H9 (cell line): ENCODE data around the gene SLC2A10. TPM values are rescaled to one million over a fixed set of nuclear protein-coding genes. Genes with fewer than 3 reads are reported as not detected.

Source experiments
- DNase-seq: peaks from one replicate; pipeline ENCODE4 v3.0.0-alpha.2; 2017
- H2AFZ ChIP-seq: one replicate; pipeline ENCODE4 v1.6.1; 2013; ENCODE audit warnings: mild to moderate bottlenecking, low read length, control low read depth, moderate library complexity
- H2AK5ac ChIP-seq: 2 replicates; pipeline ENCODE4 v1.6.1; 2013; ENCODE audit warnings: low read length, control low read depth, mixed read lengths; ENCODE audit not compliant: insufficient read length
- H2BK120ac ChIP-seq: one replicate; pipeline ENCODE4 v1.6.1; 2013; ENCODE audit warnings: low read depth, mild to moderate bottlenecking, low read length, control low read depth, inconsistent platforms; ENCODE audit not compliant: poor library complexity, severe bottlenecking
- H2BK12ac ChIP-seq: 2 replicates; pipeline ENCODE4 v1.6.1; 2013; ENCODE audit warnings: low read length, control low read depth, mixed read lengths, low read depth; ENCODE audit not compliant: insufficient read length
- H2BK15ac ChIP-seq: 2 replicates; pipeline ENCODE4 v1.6.1; 2013; ENCODE audit warnings: low read depth, low read length, control low read depth
- H2BK20ac ChIP-seq: one replicate; pipeline ENCODE4 v1.6.1; 2013; ENCODE audit warnings: low read depth, mild to moderate bottlenecking, low read length, control low read depth, inconsistent platforms; ENCODE audit not compliant: poor library complexity, severe bottlenecking
- H2BK5ac ChIP-seq: 2 replicates; pipeline ENCODE4 v1.6.1; 2013; ENCODE audit warnings: low read length, control low read depth, mixed read lengths; ENCODE audit not compliant: insufficient read length
- H3K14ac ChIP-seq: 2 replicates; pipeline ENCODE4 v1.6.1; 2013; ENCODE audit warnings: low read length, control low read depth; ENCODE audit not compliant: insufficient read depth
- H3K18ac ChIP-seq: 2 replicates; pipeline ENCODE4 v1.6.1; 2013; ENCODE audit warnings: low read depth, mild to moderate bottlenecking, mixed read lengths, low read length, control low read depth; ENCODE audit not compliant: insufficient read length
- H3K23ac ChIP-seq: 2 replicates; pipeline ENCODE4 v1.6.1; 2013; ENCODE audit warnings: low read length, control low read depth, mixed read lengths, low read depth; ENCODE audit not compliant: insufficient read length
- H3K23me2 ChIP-seq: 2 replicates; pipeline ENCODE4 v1.6.1; 2013; ENCODE audit warnings: low read depth, mild to moderate bottlenecking, mixed read lengths, low read length, control low read depth; ENCODE audit not compliant: insufficient read length, poor library complexity, severe bottlenecking
- H3K27ac ChIP-seq: 2 replicates; pipeline ENCODE4 v1.5.1; 2013; ENCODE audit warnings: low read length, control low read depth, mixed read lengths, low read depth; ENCODE audit not compliant: insufficient read length
- H3K27me3 ChIP-seq: 2 replicates; pipeline ENCODE4 v1.6.1; 2013; ENCODE audit warnings: low read length, control low read depth, inconsistent platforms; ENCODE audit not compliant: insufficient read depth
- H3K4ac ChIP-seq: 2 replicates; pipeline ENCODE4 v1.6.1; 2013; ENCODE audit warnings: low read depth, mild to moderate bottlenecking, control low read depth, inconsistent platforms, low read length, moderate library complexity
- H3K4me1 ChIP-seq: 2 replicates; pipeline ENCODE4 v1.6.1; 2013; ENCODE audit warnings: low read length, control low read depth, inconsistent platforms; ENCODE audit not compliant: insufficient read depth
- H3K4me2 ChIP-seq: 2 replicates; pipeline ENCODE4 v1.6.1; 2013; ENCODE audit warnings: low read length, control low read depth, mixed read lengths; ENCODE audit not compliant: insufficient read length, insufficient read depth
- H3K56ac ChIP-seq: 2 replicates; pipeline ENCODE4 v1.6.1; 2013; ENCODE audit warnings: low read depth, mild to moderate bottlenecking, mixed read lengths, low read length, control low read depth; ENCODE audit not compliant: insufficient read length
- H3K79me1 ChIP-seq: 2 replicates; pipeline ENCODE4 v1.6.1; 2013; ENCODE audit warnings: low read depth, mild to moderate bottlenecking, moderate library complexity, low read length, control low read depth, inconsistent platforms; ENCODE audit not compliant: insufficient read depth, poor library complexity, severe bottlenecking
- H3K79me2 ChIP-seq: 2 replicates; pipeline ENCODE4 v1.6.1; 2013; ENCODE audit warnings: low read length, control low read depth, inconsistent platforms; ENCODE audit not compliant: insufficient read depth
- H3K9ac ChIP-seq: 2 replicates; pipeline ENCODE4 v1.6.1; 2013; ENCODE audit warnings: low read length, control low read depth, mixed read lengths; ENCODE audit not compliant: insufficient read length; ENCODE audit errors: extremely low read depth
- H3K9me3 ChIP-seq: one replicate; pipeline ENCODE4 v1.6.1; 2013; ENCODE audit warnings: low read depth, low read length, inconsistent platforms; ENCODE audit not compliant: control insufficient read depth
- H3T11ph ChIP-seq: one replicate; pipeline ENCODE4 v1.6.1; 2013; ENCODE audit warnings: mild to moderate bottlenecking, low read length, control low read depth, inconsistent platforms
- H4K20me1 ChIP-seq: one replicate; pipeline ENCODE4 v1.6.1; 2013; ENCODE audit not compliant: control insufficient read depth, insufficient read length, insufficient read depth
- H4K5ac ChIP-seq: 2 replicates; pipeline ENCODE4 v1.6.1; 2013; ENCODE audit warnings: low read depth, mild to moderate bottlenecking, mixed read lengths, low read length, control low read depth; ENCODE audit not compliant: insufficient read length
- H4K8ac ChIP-seq: replicated peaks from 2 replicates; pipeline ENCODE4 v1.6.1; 2013; ENCODE audit warnings: low read length, control low read depth, mixed read lengths, low read depth; ENCODE audit not compliant: insufficient read length
- H4K91ac ChIP-seq: 2 replicates; pipeline ENCODE4 v1.6.1; 2013; ENCODE audit warnings: low read depth, mild to moderate bottlenecking, moderate library complexity, mixed read lengths, low read length, control low read depth; ENCODE audit not compliant: insufficient read length
- H3K27ac Mint-ChIP-seq, 3 experiments: 2 replicates in 2 of 3; 3 replicates in 1 of 3; pipeline ENCODE4 v1.8.0; 2020 to 2021; ENCODE audit warnings: mixed read lengths in 3 of 3, mild to moderate bottlenecking in 1 of 3, moderate library complexity in 1 of 3
- H3K27me3 Mint-ChIP-seq: 2 replicates; pipeline ENCODE4 v1.8.0; 2021; ENCODE audit warnings: low read depth, mild to moderate bottlenecking, moderate library complexity, mixed read lengths
- H3K36me3 Mint-ChIP-seq, 3 experiments: 2 replicates in 2 of 3; 3 replicates in 1 of 3; pipeline ENCODE4 v1.8.0; 2020 to 2021; ENCODE audit warnings: low read depth in 3 of 3, mixed read lengths in 3 of 3; ENCODE audit not compliant: insufficient read depth in 1 of 3
- H3K4me1 Mint-ChIP-seq, 2 experiments: 2 replicates each; pipeline ENCODE4 v1.8.0; 2020; ENCODE audit warnings: mixed read lengths in 2 of 2
- H3K4me3 Mint-ChIP-seq, 2 experiments: 2 replicates in 1 of 2; 3 replicates in 1 of 2; pipeline ENCODE4 v1.8.0; 2020 to 2021; ENCODE audit warnings: mild to moderate bottlenecking in 2 of 2, mixed read lengths in 2 of 2, moderate library complexity in 1 of 2
- H3K9me3 Mint-ChIP-seq, 2 experiments: 2 replicates in 1 of 2; 3 replicates in 1 of 2; pipeline ENCODE4 v1.8.0; 2020; ENCODE audit warnings: mild to moderate bottlenecking in 2 of 2, mixed read lengths in 2 of 2, moderate library complexity in 1 of 2
- CTCF ChIP-seq: fragments of 200-600 bp; sonication (generic); conservative IDR thresholded peaks from 3 replicates; pipeline ENCODE4 v1.8.0; 2021; ENCODE audit warnings: antibody characterized with exemption, mild to moderate bottlenecking
- whole genome bisulfite sequencing: extraction: QIAGEN DNeasy Blood & Tissue Kit; methylation state at CpG from one replicate; pipeline ENCODE4 v1.1.7; 2013; ENCODE audit warnings: missing lambda C conversion rate, low lambda C conversion rate, mixed read lengths; ENCODE audit not compliant: insufficient read length; ENCODE audit errors: extremely low coverage; 5-methylcytosine and 5-hydroxymethylcytosine counted together
- total RNA-seq: library from RNA; stranded (reverse); gene quantifications from 2 replicates; pipeline ENCODE4 v1.2.1, GENCODE V29; 2021

The SLC2A10 gene
- total RNA-seq, 1 experiment from 2014 or later, result 8.2 TPM

DNA sequence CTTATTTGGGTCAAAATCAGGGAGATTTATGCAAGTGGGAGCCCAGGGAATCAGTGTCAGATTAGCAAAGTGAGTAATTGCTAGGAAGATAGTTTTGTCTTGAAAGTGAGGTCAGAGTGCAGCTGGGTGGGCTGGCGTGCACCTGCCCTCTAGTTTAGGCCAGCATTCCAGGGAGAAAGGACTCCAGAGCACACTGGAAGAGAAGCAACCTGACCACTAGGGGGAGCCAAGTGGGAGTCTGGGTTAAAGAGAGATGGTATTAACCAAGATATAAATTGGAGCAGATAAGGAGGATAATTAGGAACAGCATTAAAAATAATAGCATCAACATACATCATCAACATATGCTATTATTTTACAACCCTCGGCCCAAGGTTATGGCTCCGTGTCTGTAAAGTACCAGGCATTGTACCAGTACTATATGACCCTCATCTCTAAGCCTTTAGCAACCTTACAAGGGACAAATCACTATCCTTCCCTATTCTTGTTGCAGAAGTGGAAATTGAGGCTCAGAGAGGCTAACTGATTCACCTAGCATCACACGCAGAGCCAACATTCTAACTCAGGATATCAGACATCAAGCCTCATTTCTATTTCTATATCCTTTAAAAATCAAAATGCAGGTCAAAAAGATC lies 57.8 kb downstream of the SLC2A10 start:
- H3K9me3 ChIP-seq, result no peaks in the 10 kb centered on the region
- H2BK20ac ChIP-seq, result no peak overlapping the region
- no peak overlapping the region for H3K9ac ChIP-seq
- H3K23ac ChIP-seq, result no peak overlapping the region
- WGBS, result no CpG with 5 or more reads among the region's 4 CpGs
- no peak overlapping the region for H3K27ac Mint-ChIP-seq
- no peak overlapping the region for H3K4ac ChIP-seq
- H3K27me3 Mint-ChIP-seq, result peaks cover 2% of the 10 kb centered on the region; the same call in 1 of the 2 replicates
- no peaks in the 10 kb centered on the region for H3K79me1 ChIP-seq
- H2BK12ac ChIP-seq, result no peak overlapping the region
- no peak overlapping the region for H3T11ph ChIP-seq
- H3K56ac ChIP-seq, result no peak overlapping the region
- no peak overlapping the region for H3K14ac ChIP-seq
- H3K79me2 ChIP-seq, result no peaks in the 10 kb centered on the region
- no peak overlapping the region for H4K8ac ChIP-seq
- H3K4me1 Mint-ChIP-seq, result peaks cover 0 to 3% of the 10 kb centered on the region in 2 experiments; a peak in 1 of 4 replicates
- no peaks in the 10 kb centered on the region for H4K20me1 ChIP-seq
- H4K91ac ChIP-seq, result no peak overlapping the region
- no peak overlapping the region for H3K4me2 ChIP-seq
- no peak overlapping the region for H2AK5ac ChIP-seq
- peak; percentile 51 for DNase-seq
- H4K5ac ChIP-seq, result no peak overlapping the region
- no peak overlapping the region for H2BK15ac ChIP-seq
- H3K36me3 Mint-ChIP-seq, result no peaks in the 10 kb centered on the region
- H3K4me1 ChIP-seq, result no peaks in the 10 kb centered on the region
- H3K27ac ChIP-seq, result no peak overlapping the region
- no peak overlapping the region for H2AFZ ChIP-seq
- peak; percentile 90 for TF ChIP-seq CTCF
- H3K9me3 Mint-ChIP-seq, result no peaks in the 10 kb centered on the region
- H3K4me3 Mint-ChIP-seq, result no peak overlapping the region
- H3K18ac ChIP-seq, result no peak overlapping the region
- no peaks in the 10 kb centered on the region for H3K27me3 ChIP-seq
- no peak overlapping the region for H2BK5ac ChIP-seq
- no peaks in the 10 kb centered on the region for H3K23me2 ChIP-seq
- no peak overlapping the region for H2BK120ac ChIP-seq
